HG02610 (cell line): ENCODE data around the gene A1CF.
"Not testable (repeated sequence)": the region's sequence is repeated elsewhere in the genome, so short reads cannot be mapped to it uniquely, and the experiment has no call there.

Experiments used
- ATAC-seq: cut with Tn5 transposase; IDR thresholded peaks from one replicate; pipeline ENCODE4 v1.9.1; 2021; ENCODE audit warnings: mild to moderate bottlenecking, moderate library complexity; ENCODE audit not compliant: unreplicated experiment

The A1CF gene

GRCh38 chr10:50885097-50885859, at the start of gene A1CF:
Gene A1CF, minus strand, starts transcription at chr10:50885627. Its CDS starts 25,687 bp downstream, at chr10:50859940.
- no peak for ATAC-seq

GRCh38 chr10:50931948-50932431, 46.6 kb upstream of the A1CF start:
- ATAC-seq, result no peak

GRCh38 chr10:50929670-50930069, 44.2 kb upstream of the A1CF start:
- ATAC-seq, result peak; percentile 82

GRCh38 chr10:50928190-50928552, 42.7 kb upstream of the A1CF start:
- ATAC-seq, result no peak

- no peak for ATAC-seq
Observed at GRCh38 chr10:50927522-50928189, 42.2 kb upstream of the A1CF start.

GRCh38 chr10:50923471-50923870, 38.0 kb upstream of the A1CF start:
- ATAC-seq, result not testable (repeated sequence)

- no peak for ATAC-seq
Observed at GRCh38 chr10:50919010-50919409, 33.6 kb upstream of the A1CF start.

- ATAC-seq, result no peak
Observed at GRCh38 chr10:50918529-50918928, 33.1 kb upstream of the A1CF start.

- no peak for ATAC-seq
Observed at GRCh38 chr10:50917486-50917885, 32.1 kb upstream of the A1CF start.

GRCh38 chr10:50909334-50910014, 24.0 kb upstream of the A1CF start:
- no peak for ATAC-seq

- ATAC-seq, result no peak
Observed at GRCh38 chr10:50908366-50908765, 22.9 kb upstream of the A1CF start.

- not testable (repeated sequence) for ATAC-seq
Observed at GRCh38 chr10:50905797-50906196, 20.4 kb upstream of the A1CF start.

- no peak for ATAC-seq
Observed at GRCh38 chr10:50896721-50897120, 11.3 kb upstream of the A1CF start.

GRCh38 chr10:50894312-50894711, 8.9 kb upstream of the A1CF start:
- no peak for ATAC-seq

GRCh38 chr10:50892467-50892866, 7.0 kb upstream of the A1CF start:
- no peak for ATAC-seq

GRCh38 chr10:50884302-50884701, 1.1 kb downstream of the A1CF start:
- ATAC-seq, result no peak

- no peak for ATAC-seq
Observed at GRCh38 chr10:50883629-50884028, 1.8 kb downstream of the A1CF start.

- no peak for ATAC-seq
Observed at GRCh38 chr10:50882540-50882983, 2.9 kb downstream of the A1CF start.

- ATAC-seq, result not testable (repeated sequence)
Observed at GRCh38 chr10:50881046-50881445, 4.4 kb downstream of the A1CF start.

- no peak for ATAC-seq
Observed at GRCh38 chr10:50876429-50876828, 9.0 kb downstream of the A1CF start.

- ATAC-seq, result no peak
Observed at GRCh38 chr10:50874723-50875122, 10.7 kb downstream of the A1CF start.

GRCh38 chr10:50866317-50866716, 19.1 kb downstream of the A1CF start:
- no peak for ATAC-seq
